PC-3 (cell line): ENCODE results near the gene GLI1. TPM values are rescaled to one million over a fixed set of nuclear protein-coding genes. Genes with fewer than 3 reads are reported as not detected.

Experiments used
- ATAC-seq: fragments of 200-7000 bp; cut with Tn5 transposase; 2 replicates; pipeline ENCODE4 v1.9.1; 2020; ENCODE audit warnings: mild to moderate bottlenecking, moderate library complexity
- BruUV-seq: library from RNA; stranded (reverse); fragments of 400-500 nt; replicated peaks from 2 replicates; lab custom pipeline; 2021; lab: Mats Ljungman, UMichigan
- CTCF ChIA-PET: fragments of 300-600 bp; sonication (Branson Sonifier 250); formaldehyde crosslinking; loops from one replicate; lab custom pipeline; 2022; ENCODE audit warnings: antibody characterized with exemption; lab: Charles Lee
- POLR2A ChIA-PET: fragments of 300-600 bp; sonication (Branson Sonifier 250); formaldehyde crosslinking; loops from one replicate; lab custom pipeline; 2022; ENCODE audit warnings: antibody characterized with exemption; ENCODE audit not compliant: unreplicated experiment; lab: Charles Lee
- DNase-seq: peaks from one replicate; pipeline ENCODE4 v3.0.0-alpha.2; 2015
- H2AFZ ChIP-seq: fragments of 300-600 bp; sonication (generic); 2 replicates; pipeline ENCODE4 v1.6.0; 2016; ENCODE audit warnings: antibody characterized with exemption, low read length
- H3F3A ChIP-seq: fragments of 300-600 bp; sonication (generic); one replicate; pipeline ENCODE4 v1.6.0; 2017; ENCODE audit warnings: antibody characterized with exemption, low read length, control low read depth, mild to moderate bottlenecking; ENCODE audit not compliant: unreplicated experiment
- H3K27ac ChIP-seq: fragments of 300-600 bp; sonication (generic); 2 replicates; pipeline ENCODE4 v1.5.1; 2016; ENCODE audit warnings: mild to moderate bottlenecking, low read length
- H3K27me3 ChIP-seq: fragments of 300-600 bp; sonication (generic); 2 replicates; pipeline ENCODE4 v1.6.1; 2016; ENCODE audit warnings: low read length, mixed read lengths
- H3K36me3 ChIP-seq: fragments of 300-600 bp; sonication (generic); 2 replicates; pipeline ENCODE4 v1.6.1; 2016; ENCODE audit warnings: low read depth, mixed run types, low read length, mixed read lengths
- H3K4me1 ChIP-seq: fragments of 300-600 bp; sonication (generic); 2 replicates; pipeline ENCODE4 v1.5.1; 2016; ENCODE audit warnings: low read length; ENCODE audit not compliant: insufficient read depth
- H3K4me2 ChIP-seq: fragments of 300-600 bp; sonication (generic); 2 replicates; pipeline ENCODE4 v1.6.0; 2016; ENCODE audit warnings: low read length
- H3K4me3 ChIP-seq: fragments of 300-600 bp; sonication (generic); 2 replicates; pipeline ENCODE4 v1.5.1; 2016; ENCODE audit warnings: mild to moderate bottlenecking, low read length, mixed read lengths
- H3K79me2 ChIP-seq: fragments of 300-600 bp; sonication (generic); 2 replicates; pipeline ENCODE4 v1.6.1; 2017; ENCODE audit warnings: low read length, mixed read lengths
- H3K9ac ChIP-seq: fragments of 300-600 bp; sonication (generic); 2 replicates; pipeline ENCODE4 v1.6.0; 2016; ENCODE audit warnings: mild to moderate bottlenecking, low read length
- H3K9me2 ChIP-seq: fragments of 300-600 bp; sonication (generic); replicated peaks from 2 replicates; pipeline ENCODE4 v1.6.1; 2016; ENCODE audit warnings: mixed run types, low read length, mixed read lengths
- H3K9me3 ChIP-seq: fragments of 300-600 bp; sonication (generic); 2 replicates; pipeline ENCODE4 v1.6.1; 2016; ENCODE audit warnings: low read length, mixed read lengths
- H4K20me1 ChIP-seq: fragments of 300-600 bp; sonication (generic); 2 replicates; pipeline ENCODE4 v1.6.1; 2016; ENCODE audit warnings: low read length, mixed read lengths
- CTCF ChIP-seq: fragments of 300-600 bp; sonication (generic); conservative IDR thresholded peaks from 2 replicates; pipeline ENCODE4 v1.5.1; 2017; ENCODE audit warnings: antibody characterized with exemption, low read depth, mild to moderate bottlenecking, low read length
- EZH2 ChIP-seq: fragments of 300-600 bp; sonication (generic); IDR thresholded peaks from one replicate; pipeline ENCODE4 v1.6.1; 2017; ENCODE audit warnings: antibody characterized with exemption, mild to moderate bottlenecking, low read length; ENCODE audit not compliant: unreplicated experiment
- EZH2phosphoT487 ChIP-seq: fragments of 300-600 bp; sonication (generic); IDR thresholded peaks from 2 replicates; pipeline ENCODE4 v1.6.1; 2018; ENCODE audit warnings: mild to moderate bottlenecking, antibody characterized with exemption, low read length, borderline replicate concordance
- intact Hi-C: fragments of 100-400 bp; cut with micrococcal nuclease; formaldehyde crosslinking; loops from 2 replicates; pipeline ENCODE4 v1.9.0; 2023
- total RNA-seq: library from RNA; depleted of rRNA; stranded (reverse); fragments of >200 nt; gene quantifications from 2 replicates; pipeline ENCODE4 v1.2.3, GENCODE V29; 2014

GLI1 gene
- total RNA-seq, 1 experiment from 2014 or later = 3.0 TPM

- Histone ChIP-seq H3K9me3 (no peaks in the 10 kb centered on the region), H3K4me2 (no peak overlapping the region), H4K20me1 (no peaks in the 10 kb centered on the region), H3K36me3 (no peaks in the 10 kb centered on the region), H3K4me3 (no peak overlapping the region), H3K9me2 (no peaks in the 10 kb centered on the region), H3K9ac (no peak overlapping the region), H3K27ac (no peak overlapping the region), H3K4me1 (no peaks in the 10 kb centered on the region), H3F3A (no peaks in the 10 kb centered on the region), H2AFZ (no peak overlapping the region), H3K79me2 (no peaks in the 10 kb centered on the region), H3K27me3 (peaks cover 60% of the 10 kb centered on the region)
- intact Hi-C loops = no loop called here
- no peak for ATAC-seq
- ChIA-PET POLR2A (no interaction called here), CTCF (no interaction called here)
- no peak for DNase-seq
- TF ChIP-seq EZH2phosphoT487 = no peak
- no peak for TF ChIP-seq CTCF
- no peak for TF ChIP-seq EZH2
- no TSS peak for BruUV-seq
These were observed 7.8 kb downstream of the GLI1 start for GRCh38 chr12:57467212-57467874.

GRCh38 chr12:57467915-57468314 lies 8.3 kb downstream of the GLI1 start:
- H3K4me3 ChIP-seq = no peak overlapping the region
- ChIA-PET POLR2A (no interaction called here), CTCF (no interaction called here)
- intact Hi-C loops = no loop called here
- H3K36me3 ChIP-seq = no peaks in the 10 kb centered on the region
- TF ChIP-seq EZH2 = no peak
- no peak for TF ChIP-seq EZH2phosphoT487
- no peak for TF ChIP-seq CTCF
- BruUV-seq = no TSS peak
- DNase-seq = no peak
- H3K27ac ChIP-seq = no peak overlapping the region
- H3K27me3 ChIP-seq = peaks cover 66% of the 10 kb centered on the region
- no peak overlapping the region for H2AFZ ChIP-seq
- H3K79me2 ChIP-seq = no peaks in the 10 kb centered on the region
- ATAC-seq = no peak
- H3K4me1 ChIP-seq = no peaks in the 10 kb centered on the region
- H3F3A ChIP-seq = no peaks in the 10 kb centered on the region
- no peak overlapping the region for H3K9ac ChIP-seq
- no peak overlapping the region for H3K4me2 ChIP-seq
- H4K20me1 ChIP-seq = no peaks in the 10 kb centered on the region
- H3K9me3 ChIP-seq = no peaks in the 10 kb centered on the region
- H3K9me2 ChIP-seq = no peaks in the 10 kb centered on the region
